DMS 273 (cell line): ENCODE results near the gene CASP7.
A peak's percentile ranks its signal among the peaks of the same experiment; 100 is the strongest.
"Not testable (repeated sequence)": the region's sequence is repeated elsewhere in the genome, so short reads cannot be mapped to it uniquely, and the experiment has no call there.

ENCODE experiments used
- DNase-seq: peaks from one replicate; lab custom pipeline; 2025; ENCODE audit not compliant: unreplicated experiment; lab: John Stamatoyannopoulos, UW

Gene CASP7

DNA sequence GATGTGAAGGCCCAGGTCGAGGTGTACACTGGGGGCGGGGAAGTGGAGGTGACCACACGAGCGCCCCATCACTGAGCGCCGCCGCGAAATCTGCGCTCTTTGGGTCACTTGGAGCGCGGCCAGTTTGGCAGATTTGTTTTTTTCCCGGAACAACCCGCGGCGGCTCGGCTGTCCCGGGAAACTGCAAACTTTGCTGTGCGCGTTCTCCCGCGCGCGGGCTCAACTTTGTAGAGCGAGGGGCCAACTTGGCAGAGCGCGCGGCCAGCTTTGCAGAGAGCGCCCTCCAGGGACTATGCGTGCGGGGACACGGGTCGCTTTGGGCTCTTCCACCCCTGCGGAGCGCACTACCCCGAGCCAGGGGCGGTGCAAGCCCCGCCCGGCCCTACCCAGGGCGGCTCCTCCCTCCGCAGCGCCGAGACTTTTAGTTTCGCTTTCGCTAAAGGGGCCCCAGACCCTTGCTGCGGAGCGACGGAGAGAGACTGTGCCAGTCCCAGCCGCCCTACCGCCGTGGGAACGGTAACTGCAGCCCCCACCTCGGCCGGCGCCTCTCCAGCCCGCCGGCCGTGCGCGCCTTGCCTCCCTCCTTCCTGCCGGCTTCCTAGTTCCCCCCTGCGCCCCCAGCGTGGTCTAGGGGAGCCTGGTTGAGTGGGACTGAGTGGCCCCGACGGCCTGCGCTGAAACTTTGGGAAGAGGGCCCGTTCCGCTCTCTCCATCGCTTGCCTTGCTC, at the start of gene CASP7:
TSS of gene CASP7 (plus strand) at position 450 of the 727 bp plus-strand sequence. CDS start 17,582 bp downstream, outside the sequence.
- DNase-seq: peak; percentile 94

GRCh38 chr10:113630929-113631533, 48.7 kb upstream of the CASP7 start:
- DNase-seq: no peak

- DNase-seq: no peak
Measured at GRCh38 chr10:113631684-113632367, 47.9 kb upstream of the CASP7 start.

DNA sequence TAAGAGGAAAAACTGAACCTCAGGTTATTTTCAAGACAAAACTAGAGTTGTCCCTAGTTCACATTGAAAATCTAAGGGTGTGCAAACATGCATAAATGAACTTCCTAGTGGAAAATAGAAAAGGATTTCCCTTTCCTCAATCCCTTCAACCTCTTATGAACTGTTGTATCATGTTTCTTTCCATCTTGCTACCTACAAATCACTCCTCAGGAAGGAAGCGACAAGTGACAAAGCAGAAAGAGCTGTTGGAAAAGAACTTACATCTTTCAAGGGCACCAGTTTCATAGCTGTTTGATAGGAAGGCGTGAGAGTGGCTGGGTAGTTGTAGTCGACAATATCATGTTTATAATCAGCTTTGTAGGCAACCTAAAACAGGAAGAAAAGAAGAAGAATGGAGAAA, 39.7 kb upstream of the CASP7 start:
- DNase-seq: no peak

DNA sequence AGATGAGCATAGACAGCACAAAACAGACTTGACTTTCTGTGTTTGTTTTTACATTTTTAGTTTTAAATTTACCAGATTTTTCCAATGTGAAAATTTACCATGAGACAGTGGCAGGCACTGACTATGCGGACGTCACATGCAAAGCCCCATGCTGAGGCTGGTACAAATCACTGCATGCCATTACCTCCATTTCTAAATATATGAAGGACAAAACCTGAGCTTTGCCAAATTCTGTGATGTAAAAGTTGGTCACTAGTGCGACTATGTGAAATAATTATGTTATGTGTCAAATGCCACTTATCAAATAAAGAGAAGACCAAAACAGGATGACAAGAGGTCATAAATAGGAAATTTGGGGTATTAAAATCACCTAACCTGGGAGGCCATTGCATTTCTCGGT, 38.0 kb upstream of the CASP7 start:
- no peak for DNase-seq

DNA sequence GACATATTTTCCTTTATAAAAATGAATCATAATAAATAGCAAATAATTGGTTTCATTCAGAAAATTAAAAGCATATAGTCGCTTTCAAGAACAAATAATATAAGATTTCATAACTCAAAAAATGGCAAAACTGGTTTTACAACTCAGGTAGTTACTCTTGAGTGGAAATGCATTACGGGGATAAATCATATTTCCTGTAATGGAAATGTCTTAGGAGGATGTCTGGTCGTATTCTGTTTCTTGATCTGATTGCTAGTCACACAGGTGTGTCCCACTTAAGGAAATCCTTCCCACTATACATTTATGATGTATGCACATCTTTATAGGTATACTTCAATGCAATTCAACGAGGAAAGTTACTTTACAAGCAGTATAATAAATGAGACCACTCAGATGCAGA, 36.5 kb upstream of the CASP7 start:
- DNase-seq: no peak

DNA sequence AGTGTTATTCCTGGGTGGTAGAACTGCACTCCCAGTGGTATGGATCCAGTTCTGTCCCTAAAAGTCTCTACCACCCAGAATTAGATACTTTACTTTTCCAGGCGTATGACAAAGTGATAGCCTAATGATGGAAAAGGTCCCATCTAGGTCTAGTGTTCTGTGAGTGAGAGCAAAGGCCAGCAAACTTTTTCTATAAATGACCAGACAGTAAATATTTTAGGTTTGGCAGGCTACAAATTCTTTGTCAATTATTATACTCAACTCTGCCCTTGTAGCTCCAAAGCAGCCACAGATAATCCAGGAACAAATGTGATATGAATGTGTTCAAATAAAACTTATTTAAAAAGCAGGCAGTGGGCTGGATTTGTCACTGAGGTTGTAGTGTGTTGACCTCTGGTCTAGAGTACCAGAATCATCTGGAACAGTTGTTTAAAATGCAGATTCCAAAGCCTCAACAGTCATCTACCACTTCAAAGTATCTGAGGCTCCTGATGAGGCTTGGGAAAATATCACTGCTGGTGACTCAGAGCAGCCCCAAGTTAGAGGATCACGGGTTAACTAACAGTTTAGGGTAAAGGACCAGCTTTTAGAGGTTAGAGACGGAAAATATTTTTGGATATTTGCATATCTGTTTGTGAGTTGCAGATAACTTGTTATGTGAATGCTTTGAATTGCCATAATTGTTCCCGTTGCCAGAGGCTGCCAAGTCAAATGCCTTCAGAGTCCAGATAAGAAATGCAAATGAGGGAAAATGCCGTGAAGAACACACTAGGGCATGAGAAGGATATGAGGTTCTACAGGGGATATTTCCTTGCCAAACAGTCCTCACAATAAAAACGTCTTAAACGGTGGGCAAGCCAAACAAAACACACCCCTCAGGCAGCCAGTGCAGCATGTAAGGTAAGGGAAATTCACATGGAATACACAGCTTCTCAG, 35.3 kb upstream of the CASP7 start:
- no peak for DNase-seq

GRCh38 chr10:113646336-113647201, 33.1 kb upstream of the CASP7 start:
- DNase-seq: no peak

- DNase-seq: peak; percentile 8
Measured at GRCh38 chr10:113647812-113648211, 31.9 kb upstream of the CASP7 start.

- DNase-seq: peak; percentile 32
Measured at GRCh38 chr10:113648478-113648877, 31.2 kb upstream of the CASP7 start.

DNA sequence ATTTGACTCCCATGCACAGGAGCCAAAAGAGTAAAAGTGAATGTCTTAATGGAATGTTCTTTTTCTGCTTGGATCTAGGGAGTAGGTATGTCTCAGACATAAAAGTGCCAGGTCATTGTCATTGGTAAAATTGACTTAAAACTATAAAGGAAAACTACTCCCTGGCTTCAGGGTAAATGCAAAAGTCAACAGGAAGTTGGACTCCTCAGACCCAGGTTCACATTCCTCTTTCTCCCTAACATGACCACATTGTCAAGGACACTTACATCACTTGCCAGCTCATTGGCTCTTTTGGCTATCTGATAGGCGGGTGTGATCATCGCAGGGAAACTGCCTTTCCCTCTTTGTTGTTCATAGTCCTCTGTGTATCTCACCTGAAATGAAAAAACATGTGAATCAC, 29.5 kb upstream of the CASP7 start:
- DNase-seq: no peak

GRCh38 chr10:113651021-113651420, 28.7 kb upstream of the CASP7 start:
- no peak for DNase-seq

GRCh38 chr10:113651898-113652297, 27.8 kb upstream of the CASP7 start:
- no peak for DNase-seq

- DNase-seq: not testable (repeated sequence)
Measured at GRCh38 chr10:113652456-113652855, 27.3 kb upstream of the CASP7 start.

- no peak for DNase-seq
Measured at GRCh38 chr10:113656896-113657295, 22.8 kb upstream of the CASP7 start.

DNA sequence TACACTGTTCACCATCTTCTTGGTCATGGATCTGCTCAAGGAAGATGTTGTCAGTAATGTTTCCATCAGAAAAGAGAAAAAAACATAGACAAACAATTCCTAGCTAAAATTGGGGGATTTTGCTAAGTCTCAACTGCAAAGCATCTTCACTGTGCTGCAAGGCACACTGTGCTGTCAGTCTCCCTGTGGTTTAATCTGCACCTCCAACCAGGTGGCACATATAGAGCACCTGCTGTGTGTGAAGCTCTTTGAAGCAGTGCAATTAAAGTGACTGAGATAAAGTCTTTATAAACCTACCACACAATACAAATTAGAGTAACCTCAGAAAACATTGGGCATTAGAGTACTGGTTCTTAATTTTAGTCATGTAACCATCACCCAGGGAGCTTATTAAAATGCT, 22.2 kb upstream of the CASP7 start:
- no peak for DNase-seq

GRCh38 chr10:113661332-113661731, 18.4 kb upstream of the CASP7 start:
- DNase-seq: no peak

GRCh38 chr10:113663142-113663541, 16.6 kb upstream of the CASP7 start:
- DNase-seq: no peak

DNA sequence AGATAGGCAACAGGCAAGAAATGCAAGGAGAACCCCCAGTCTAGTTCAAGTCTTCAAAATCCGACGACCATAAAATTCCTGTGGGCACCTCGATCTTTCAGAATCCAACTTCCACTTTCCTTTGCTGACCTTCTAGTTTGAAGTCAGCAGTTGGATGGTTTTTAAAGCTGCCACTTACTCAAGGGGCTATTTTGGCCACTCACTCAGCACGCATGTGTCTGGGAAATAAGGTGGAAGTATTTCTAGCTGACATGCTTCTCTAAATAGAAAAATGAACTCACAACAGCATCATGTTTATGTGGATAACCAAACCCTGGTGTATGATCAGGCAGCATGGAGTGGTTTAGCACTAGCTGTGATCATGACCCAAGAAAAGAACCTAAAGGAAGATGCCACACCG, 15.8 kb upstream of the CASP7 start, which contains the start of gene NRAP:
TSS of gene NRAP (minus strand) at position 134 of the 400 bp plus-strand sequence. CDS start 159 bp downstream, outside the sequence.
- DNase-seq: no peak

DNA sequence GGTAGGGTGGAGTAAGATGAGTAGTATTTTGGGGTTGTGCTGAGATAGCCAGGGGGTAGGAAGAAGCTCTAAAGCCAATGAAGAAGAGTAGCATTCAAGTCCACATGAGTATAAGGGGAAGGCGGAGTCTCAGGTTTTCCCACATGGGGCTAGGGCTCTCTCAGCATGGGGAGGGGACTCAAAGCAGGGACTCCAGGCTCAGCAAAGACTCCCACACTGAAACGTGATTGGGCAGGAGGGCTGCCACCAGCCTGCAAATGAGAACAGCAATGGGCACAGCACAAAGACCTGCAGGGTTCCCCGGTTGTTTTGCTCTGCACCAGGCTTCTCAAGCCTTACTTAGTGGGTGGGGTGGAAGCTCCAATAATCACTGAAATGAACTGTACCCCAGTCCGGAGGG, 14.4 kb upstream of the CASP7 start:
- no peak for DNase-seq
